Neural cell (in vitro differentiated cells): ENCODE measurements around the gene CNNM2.

ENCODE experiments used
- EP300 ChIP-seq: fragments of 450-650 bp; conservative IDR thresholded peaks from 2 replicates; pipeline ENCODE4 v1.6.1; 2014; ENCODE audit warnings: antibody characterized with exemption, mild to moderate bottlenecking, moderate library complexity; ENCODE audit not compliant: poor library complexity, severe bottlenecking
- EZH2 ChIP-seq: fragments of 200-600, 300-800 bp; shearing (Covaris generic), sonication (generic); IDR thresholded peaks from 2 replicates; pipeline ENCODE4 v1.6.1; 2014; ENCODE audit warnings: antibody characterized with exemption, low read length, borderline replicate concordance, mild to moderate bottlenecking; ENCODE audit not compliant: insufficient read depth, poor library complexity, severe bottlenecking
- MXI1 ChIP-seq: fragments of 450-650 bp; conservative IDR thresholded peaks from 2 replicates; pipeline ENCODE4 v1.6.1; 2014; ENCODE audit warnings: antibody characterized with exemption, mild to moderate bottlenecking; ENCODE audit not compliant: poor library complexity, severe bottlenecking
- TAF1 ChIP-seq: IDR thresholded peaks from 2 replicates; pipeline ENCODE4 v1.6.1; 2012; ENCODE audit warnings: low read depth
- TF ChIP-seq, protein P1 (sequence below): fragments of 450-650 bp; IDR thresholded peaks from 2 replicates; pipeline ENCODE4 v1.5.1; 2014; ENCODE audit warnings: antibody characterized with exemption, mild to moderate bottlenecking, moderate library complexity; ENCODE audit not compliant: poor library complexity, severe bottlenecking
- TF ChIP-seq, protein P2 (sequence below): IDR thresholded peaks from 2 replicates; pipeline ENCODE4 v1.6.1; 2012; ENCODE audit warnings: borderline replicate concordance

DNA sequence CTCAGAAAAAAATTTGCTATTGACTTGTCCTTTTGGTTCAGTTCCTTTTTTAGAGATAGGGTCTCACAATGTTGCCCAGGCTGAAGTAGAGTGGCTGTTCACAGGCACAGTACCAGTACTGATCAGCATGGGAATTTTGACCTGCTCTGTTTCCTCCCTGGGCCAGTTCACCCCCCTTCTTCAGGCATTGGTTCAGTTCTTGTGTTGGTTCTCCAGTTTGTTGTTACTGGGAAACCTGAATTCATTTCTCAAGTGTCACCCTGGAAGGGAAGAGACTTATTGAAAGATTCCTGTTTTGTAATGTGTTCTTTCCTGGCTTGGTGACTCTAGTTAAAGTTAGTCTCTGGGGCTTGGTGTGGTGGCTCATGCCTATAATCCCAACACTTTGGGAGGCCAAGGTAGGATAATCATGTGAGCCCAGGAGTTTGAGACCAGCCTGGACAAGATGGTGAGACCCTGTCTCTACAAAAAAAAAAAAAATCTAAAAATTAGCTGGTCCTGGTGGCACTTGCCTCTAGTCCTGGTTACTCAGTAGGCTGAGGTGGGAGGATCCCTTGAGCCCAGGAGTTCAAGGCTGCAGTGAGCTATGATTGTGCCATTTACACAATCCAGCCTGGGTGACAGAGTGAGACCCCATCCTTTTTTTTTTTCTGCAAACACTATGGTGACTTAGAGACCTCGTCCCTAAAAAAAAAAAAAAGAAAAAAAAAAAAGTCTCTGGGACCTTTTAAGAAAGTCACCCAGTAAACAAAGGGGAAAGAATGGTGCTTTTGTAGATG, 52.7 kb downstream of the CNNM2 start:
- TF ChIP-seq, protein P1, sequence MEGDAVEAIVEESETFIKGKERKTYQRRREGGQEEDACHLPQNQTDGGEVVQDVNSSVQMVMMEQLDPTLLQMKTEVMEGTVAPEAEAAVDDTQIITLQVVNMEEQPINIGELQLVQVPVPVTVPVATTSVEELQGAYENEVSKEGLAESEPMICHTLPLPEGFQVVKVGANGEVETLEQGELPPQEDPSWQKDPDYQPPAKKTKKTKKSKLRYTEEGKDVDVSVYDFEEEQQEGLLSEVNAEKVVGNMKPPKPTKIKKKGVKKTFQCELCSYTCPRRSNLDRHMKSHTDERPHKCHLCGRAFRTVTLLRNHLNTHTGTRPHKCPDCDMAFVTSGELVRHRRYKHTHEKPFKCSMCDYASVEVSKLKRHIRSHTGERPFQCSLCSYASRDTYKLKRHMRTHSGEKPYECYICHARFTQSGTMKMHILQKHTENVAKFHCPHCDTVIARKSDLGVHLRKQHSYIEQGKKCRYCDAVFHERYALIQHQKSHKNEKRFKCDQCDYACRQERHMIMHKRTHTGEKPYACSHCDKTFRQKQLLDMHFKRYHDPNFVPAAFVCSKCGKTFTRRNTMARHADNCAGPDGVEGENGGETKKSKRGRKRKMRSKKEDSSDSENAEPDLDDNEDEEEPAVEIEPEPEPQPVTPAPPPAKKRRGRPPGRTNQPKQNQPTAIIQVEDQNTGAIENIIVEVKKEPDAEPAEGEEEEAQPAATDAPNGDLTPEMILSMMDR, result no peak
- no peak for TF ChIP-seq MXI1
- TF ChIP-seq, protein P2, sequence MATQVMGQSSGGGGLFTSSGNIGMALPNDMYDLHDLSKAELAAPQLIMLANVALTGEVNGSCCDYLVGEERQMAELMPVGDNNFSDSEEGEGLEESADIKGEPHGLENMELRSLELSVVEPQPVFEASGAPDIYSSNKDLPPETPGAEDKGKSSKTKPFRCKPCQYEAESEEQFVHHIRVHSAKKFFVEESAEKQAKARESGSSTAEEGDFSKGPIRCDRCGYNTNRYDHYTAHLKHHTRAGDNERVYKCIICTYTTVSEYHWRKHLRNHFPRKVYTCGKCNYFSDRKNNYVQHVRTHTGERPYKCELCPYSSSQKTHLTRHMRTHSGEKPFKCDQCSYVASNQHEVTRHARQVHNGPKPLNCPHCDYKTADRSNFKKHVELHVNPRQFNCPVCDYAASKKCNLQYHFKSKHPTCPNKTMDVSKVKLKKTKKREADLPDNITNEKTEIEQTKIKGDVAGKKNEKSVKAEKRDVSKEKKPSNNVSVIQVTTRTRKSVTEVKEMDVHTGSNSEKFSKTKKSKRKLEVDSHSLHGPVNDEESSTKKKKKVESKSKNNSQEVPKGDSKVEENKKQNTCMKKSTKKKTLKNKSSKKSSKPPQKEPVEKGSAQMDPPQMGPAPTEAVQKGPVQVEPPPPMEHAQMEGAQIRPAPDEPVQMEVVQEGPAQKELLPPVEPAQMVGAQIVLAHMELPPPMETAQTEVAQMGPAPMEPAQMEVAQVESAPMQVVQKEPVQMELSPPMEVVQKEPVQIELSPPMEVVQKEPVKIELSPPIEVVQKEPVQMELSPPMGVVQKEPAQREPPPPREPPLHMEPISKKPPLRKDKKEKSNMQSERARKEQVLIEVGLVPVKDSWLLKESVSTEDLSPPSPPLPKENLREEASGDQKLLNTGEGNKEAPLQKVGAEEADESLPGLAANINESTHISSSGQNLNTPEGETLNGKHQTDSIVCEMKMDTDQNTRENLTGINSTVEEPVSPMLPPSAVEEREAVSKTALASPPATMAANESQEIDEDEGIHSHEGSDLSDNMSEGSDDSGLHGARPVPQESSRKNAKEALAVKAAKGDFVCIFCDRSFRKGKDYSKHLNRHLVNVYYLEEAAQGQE, result no peak
- no peak for TF ChIP-seq TAF1
- TF ChIP-seq EZH2, result no peak
- no peak for TF ChIP-seq EP300
